Astrocyte of the hippocampus (primary cell): Measurements from ENCODE around the gene HOMER3.
"Not testable (repeated sequence)": the region's sequence is repeated elsewhere in the genome, so short reads cannot be mapped to it uniquely, and the experiment has no call there.

Source experiments
- DNase-seq: peaks from one replicate; pipeline ENCODE4 v3.0.0; 2011; ENCODE audit warnings: low read depth, low spot score

The HOMER3 gene

DNA sequence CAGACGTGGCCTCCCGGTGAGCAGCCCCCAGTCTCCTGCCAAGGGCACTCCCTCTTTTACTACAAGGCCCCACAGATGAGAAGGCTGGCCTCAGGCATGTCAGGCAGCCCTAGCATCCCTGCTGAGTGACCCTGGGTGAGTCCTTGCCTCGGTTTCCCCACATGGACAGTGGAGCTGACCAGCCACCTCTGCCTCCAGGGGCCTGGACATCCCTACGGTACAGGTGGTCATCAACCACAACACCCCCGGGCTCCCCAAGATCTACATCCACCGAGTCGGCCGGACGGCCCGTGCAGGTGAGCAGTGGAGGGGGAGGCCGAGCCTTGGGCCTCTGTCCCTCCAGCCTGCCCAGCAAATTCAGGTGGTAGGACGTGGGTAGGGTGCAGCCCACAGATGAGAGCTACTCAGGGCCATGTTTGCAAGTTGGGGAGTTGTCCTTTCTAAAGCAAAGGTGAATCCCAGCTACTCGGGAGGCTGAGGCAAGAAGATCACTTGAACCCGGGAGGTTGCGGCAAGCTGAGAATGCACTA is 16.3 kb downstream of the HOMER3 start:
- no peak for DNase-seq

DNA sequence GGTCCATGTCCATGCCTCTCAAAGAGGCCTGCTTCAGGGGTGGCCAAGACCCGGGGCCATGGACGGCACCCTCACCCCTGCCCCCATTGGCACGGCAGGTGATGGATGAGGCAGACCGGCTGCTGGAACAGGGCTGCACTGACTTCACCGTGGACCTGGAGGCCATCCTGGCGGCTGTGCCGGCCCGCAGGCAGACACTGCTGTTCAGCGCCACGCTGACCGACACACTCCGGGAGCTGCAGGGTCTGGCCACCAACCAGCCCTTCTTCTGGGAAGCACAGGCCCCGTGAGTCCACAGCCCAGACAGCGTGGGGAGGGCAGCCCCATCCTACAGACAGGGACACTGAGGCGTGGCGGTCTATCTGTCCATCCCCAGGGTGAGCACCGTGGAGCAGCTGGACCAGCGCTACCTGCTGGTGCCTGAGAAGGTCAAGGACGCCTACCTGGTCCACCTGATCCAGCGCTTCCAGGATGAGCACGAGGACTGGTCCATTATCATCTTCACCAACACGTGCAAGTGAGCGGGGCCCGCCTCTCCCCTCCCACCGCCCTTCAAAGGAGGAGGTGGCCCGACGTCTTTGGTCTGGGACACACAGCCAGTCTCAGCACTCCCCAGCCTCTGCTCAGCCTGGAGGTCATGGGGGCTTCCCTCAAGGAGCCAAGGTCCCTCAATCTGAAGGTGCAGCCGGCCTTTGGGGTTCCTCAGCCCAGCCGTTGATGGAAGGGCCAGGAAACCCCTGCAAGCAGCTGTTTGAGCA is 18.6 kb downstream of the HOMER3 start:
- DNase-seq: no peak

DNA sequence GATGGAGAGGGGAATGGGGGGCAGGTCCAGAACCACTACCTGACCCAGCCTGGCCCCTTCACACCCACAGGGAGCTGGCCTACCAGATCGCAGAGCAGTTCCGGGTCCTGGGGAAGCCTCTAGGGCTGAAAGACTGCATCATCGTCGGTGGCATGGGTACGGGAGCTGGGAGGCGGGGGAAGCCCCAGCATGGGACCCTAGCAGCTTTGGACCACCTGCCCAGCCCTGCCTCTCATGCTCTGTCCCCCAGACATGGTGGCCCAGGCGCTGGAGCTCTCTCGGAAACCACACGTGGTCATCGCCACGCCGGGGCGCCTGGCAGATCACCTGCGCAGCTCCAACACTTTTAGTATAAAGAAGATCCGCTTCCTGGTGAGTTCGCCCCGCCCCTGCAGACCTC is 19.4 kb downstream of the HOMER3 start:
- no peak for DNase-seq

DNA sequence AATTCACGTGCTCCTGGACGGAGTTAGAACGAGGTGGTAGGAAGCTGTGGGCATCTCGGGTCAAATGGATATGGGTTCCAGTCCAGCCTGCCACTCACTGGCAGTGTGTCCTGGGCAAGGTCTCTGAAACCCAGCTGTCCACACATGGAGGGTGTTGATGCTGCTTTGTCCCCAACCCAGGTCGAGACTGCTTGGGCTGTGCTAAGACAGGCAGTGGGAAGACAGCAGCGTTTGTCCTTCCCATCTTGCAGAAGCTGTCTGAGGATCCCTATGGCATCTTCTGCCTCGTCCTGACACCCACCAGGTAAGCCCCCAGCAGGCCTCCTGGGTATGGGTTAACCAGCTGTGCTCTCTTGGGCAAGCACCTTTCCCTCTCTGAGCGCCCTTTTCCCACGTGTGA is 20.6 kb downstream of the HOMER3 start:
- no peak for DNase-seq

DNA sequence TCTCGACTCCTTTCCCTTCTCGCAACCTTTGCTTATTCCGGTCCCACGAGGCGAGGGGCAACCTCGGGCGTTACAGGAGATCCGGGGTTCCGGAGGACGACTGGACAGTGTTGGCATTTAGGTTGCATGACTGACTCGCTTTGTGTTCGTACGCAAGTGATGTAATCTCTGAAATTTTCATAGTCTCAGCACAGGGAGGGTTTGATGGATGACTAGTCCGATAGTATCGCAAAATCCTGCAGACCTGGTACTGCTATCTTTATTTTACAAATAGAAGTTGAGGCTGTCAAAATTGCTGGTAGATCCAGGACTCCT is 21.2 kb downstream of the HOMER3 start:
- no peak for DNase-seq

DNA sequence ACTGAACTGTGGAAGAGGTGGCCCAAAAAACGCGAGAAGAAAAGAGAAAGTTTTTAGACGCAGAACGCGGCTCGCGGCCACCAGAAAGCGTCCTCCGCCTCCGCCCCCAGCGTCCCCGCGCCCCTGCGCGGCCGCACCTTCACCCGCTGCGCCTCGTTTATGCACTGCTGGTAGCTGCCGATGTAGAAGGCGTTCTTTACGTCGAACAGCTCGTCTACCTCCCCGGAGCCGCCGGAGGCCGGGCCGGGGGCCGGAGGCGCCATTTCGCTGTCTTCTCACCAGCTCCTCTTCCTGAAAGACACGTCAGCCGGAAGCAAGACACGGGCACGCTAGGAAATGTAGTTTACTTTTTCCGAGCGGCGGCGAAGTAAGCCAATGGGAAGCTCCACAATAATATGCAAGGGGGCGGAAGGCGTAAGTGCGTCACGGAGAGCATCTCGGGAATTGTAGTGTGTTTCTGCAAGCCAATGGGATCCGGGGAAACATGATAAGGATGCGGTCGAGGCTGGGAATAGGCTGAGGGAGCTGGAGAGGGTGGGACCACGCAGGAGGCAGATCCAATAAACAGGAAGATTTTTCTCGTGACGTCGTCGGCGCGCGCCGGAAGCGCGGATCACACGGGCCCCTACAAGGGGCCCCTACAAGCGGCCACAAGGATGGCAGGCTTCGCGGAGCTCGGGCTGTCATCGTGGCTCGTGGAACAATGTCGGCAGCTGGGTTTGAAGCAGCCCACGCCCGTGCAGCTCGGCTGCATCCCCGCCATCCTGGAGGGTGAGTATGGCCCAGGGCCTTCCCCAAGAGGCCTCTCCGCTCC is 21.7 kb downstream of the HOMER3 start, which contains the start of the genes COPE and DDX49:
Gene COPE (minus strand): TSS at position 302 of the 814 bp plus-strand sequence. CDS start 39 bp downstream, at position 263.
Gene DDX49 (plus strand): TSS at position 630 of the 814 bp plus-strand sequence. CDS start 27 bp downstream, at position 657.
- DNase-seq: peak; percentile 100

DNA sequence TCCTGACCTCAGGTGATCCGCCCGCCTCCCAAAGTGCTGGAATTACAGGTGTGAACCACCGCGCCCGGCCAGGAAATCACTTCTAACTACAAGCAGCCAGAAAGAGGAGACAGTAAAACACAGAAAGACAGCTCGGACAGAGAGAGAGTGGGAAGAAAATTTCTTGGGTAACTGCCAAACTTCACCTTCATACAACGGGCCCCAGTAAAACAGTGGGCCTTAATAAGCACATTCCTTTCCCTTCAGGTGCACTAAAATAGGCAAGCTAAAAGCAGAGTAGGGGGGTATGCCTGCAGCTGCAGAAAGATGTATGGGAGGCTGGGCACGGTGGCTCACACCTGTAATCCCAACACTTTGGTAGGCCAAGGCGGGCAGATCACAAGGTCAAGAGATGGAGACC is 23.4 kb downstream of the HOMER3 start:
- not testable (repeated sequence) for DNase-seq

DNA sequence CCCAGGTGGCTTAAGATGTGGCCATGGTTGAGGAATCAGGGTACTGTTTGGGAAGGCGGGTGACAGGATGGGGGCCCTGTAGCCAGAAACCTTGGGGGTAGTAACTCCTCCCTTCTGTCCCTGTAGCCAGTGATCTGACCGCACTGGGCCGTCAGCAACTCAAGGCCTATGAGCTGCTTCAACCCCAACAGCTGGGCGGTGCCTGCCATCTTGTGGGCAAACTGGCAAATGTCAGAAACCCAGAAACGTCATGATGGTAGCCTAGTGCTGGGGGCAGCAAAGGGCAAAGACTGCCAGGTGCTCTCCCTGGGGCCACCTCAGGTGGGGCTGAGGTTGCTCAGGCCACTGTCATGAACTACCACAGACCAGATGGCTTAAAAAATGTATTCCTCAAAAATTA is 25.4 kb downstream of the HOMER3 start:
- peak; percentile 56 for DNase-seq

DNA sequence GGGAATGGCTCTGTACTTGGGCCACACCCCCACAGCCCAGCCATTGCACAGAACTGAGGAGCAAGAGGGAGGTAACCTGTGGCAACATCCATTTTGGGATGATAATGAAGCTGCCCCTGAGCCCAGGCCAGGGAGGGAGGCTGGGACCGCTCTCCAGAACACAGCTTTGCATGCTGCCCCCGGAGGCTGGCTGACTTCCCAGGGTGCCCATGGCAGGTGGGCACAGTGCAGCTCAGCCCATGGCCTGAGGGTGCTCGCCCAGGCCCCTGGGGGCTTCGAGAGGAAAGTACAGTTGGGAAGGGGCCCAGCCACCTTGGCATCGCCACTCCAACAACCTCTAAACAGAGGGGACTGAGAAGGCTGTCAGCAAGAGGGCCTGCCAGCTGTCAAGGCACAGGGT is 27.6 kb downstream of the HOMER3 start:
- DNase-seq: no peak

DNA sequence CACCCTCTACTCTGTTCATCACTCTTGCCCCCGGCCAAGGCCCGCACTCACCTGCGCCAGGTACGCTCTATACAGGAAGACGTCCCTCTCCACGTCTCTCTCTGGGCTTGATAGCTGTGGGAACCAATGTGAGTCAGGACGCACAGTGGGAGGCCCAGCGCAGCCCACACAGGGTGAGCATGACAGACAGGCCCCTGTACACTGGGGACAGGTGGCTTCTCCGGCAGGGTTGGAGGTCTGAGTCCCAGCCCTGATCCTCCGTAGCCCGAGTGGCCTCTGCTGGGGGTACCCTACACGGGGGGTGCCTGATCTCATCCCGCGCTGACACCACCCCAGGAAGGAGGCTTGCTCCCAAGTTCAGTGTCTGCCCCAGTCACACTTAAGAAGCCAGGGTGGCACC is 28.1 kb downstream of the HOMER3 start:
- no peak for DNase-seq

DNA sequence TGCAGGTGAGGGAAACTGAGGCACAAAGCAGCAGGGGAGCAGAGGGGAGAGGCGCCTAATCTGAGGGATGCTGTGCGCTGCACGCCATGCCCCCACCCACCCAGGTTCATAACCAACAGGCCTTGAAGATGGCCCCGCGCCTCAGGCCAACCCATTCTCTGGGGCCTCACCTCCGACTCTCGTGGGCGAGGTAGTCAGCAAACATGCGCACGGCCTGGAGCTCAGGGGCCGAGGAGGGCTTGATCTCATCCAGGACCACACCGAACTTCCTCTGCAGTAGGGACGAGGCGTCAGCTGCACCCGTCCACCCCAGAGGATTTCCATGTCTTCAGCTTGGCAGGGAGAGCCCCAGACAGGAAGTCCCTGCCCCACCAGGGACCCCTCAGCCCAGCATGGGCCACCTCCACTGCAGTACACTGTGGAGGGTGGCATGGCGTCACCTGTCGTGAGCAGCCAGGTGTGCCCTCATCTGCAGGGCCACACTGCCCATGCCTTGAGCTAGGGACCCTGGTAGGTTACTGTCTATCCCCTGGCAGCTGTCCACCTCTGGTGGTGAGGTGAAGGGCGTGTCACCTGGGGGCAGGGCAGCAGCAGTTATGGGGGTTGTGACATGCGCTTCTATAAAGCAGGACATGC is 30.1 kb downstream of the HOMER3 start:
- DNase-seq: no peak

DNA sequence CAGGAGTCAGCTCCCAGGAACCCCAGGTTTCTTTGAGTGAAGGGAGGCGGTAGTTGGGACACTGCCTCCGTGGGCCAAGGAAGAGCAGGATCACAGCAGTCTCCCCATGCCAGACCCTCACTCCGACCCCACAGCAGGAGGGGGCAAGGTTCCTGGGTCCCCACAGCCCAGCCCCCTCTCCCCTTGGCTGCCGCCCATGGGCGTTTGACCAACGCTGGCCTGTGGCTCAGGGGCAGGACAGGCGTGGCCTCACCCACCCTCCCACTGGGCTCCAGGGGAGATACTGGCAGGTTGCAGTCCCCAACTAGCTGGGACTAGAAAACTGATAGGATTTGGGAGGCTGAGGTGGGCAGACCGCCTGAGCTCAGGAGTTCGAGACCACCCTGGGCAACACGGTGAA is 31.0 kb downstream of the HOMER3 start:
- DNase-seq: no peak

DNA sequence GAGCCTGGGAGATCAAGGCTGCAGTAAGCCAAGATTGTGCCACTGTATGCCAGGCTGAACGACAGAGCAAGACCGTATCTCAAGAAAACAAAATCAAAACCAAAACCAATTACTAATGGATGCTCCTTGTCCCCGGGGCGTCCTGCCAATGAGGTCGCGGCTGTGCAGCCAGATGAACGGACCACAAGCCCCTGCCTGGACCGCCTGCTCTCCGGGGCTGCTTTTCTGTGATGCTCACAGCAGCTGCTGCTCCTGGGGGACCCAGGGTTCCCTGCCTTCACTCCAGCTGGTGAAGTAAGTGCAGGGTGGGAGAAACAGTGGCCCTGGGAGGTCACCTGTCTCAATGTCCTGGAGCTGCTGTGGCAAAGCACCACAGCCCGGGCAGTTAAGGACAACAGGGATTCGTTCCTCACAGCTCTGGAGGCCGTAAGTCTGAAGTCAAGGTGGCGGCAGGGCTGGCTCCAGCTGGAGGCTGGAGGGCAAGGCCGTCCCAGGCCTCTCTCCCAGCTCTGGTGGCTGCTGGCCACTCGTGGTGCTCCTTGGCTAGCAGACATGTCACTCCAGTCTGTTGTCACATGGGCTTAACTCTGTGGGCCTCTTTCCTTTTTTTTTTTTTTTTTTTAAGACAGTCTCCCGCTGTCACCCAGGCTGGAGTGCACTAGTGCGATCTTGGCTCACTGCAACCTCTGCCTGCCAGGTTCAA is 31.9 kb downstream of the HOMER3 start:
- DNase-seq: no peak

DNA sequence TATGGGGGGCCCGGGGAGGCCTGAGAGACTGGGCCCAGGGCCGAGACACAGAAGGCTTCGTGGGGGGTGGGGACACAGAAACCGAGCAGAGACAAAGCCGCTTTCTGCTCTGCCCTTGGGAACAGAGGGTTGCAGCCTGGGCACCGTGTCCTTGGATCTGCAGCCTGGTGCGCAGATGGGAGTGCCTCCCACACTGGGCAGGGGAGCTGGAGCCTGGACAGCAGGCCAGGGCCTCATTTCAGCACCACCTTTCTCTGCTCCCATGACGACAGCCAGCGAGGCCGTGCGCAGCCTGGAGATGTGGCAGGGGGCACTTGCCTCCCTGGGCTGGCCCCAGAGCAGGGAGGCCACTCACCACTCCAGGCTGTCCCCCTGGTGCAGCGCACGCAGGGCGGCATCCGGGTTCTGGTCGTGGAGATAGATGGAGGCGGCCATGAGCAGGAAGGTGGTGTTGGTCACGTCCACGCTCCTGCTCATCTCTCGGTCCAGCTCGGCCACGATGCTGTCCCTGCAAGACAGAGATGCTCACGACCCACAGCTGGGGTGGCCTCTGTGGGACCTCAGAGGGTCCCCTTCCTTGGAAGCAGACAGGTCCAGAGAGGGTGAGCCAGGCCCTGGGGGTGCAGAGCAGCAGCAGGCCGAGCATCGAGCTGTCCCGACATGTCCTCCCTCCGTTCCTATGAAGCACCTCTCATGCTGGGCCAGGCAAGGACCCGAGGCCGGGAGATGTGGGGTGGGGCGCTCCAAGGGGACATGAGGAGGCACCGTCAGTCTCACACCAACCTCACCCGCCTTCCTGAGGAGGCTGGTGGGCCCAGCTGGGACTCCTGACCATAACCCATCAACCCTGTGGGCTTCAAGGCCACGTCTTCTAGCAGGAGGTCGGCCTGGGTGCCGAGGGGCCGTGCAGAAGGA is 34.2 kb downstream of the HOMER3 start:
- no peak for DNase-seq

DNA sequence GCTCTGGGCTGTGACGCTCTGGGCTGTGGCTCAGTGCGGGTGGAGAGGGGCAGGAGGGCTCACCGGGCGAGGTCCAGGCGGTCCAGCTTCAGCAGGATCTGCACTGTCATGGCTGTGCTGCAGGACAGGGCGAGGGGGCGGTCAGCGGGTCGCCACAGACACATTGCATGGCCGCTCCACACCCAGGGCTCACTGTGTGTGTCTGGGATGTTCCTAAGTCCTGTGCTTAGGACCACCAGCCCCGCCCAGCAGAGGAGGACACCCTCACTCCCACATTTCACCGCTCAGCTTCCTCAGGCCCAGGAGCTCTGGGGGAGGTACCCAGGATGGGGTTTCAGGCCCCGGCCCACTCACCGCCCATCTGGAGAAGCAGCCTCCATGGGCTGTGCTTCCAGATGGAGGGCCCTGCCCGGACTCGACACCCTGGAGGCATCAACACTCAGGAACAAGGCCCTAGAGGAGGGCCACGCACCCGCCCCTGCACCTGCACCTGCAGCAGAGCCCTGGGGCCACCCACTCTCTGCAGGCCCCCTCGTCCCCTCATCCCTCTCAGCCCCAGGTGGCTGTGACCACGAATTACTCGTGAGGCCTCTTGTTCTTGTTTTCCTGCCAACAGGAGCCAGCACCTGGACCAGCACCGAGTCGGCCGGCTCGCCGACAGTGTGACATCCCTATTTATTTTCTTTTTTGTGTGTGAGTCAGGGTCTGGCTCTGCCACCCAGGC is 35.3 kb downstream of the HOMER3 start:
- no peak for DNase-seq

DNA sequence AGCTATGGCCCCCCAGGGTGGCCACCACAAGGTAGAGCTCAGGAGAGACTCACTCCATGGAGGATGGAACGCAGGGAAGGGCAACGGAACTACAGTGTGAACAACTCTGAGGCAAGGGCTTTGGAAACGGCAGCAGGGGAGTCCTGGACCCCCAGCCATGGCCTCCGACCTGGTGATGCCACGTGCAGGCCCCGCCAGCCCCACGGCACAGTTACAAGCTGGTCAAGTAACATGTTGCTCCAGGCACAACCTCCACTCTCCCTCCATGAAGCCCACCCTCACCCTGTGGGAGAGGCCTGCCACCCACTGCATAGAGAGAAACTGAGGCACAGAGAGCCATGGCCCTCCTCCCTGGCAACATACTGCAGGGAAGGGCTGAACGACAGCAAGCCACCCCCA is 36.0 kb downstream of the HOMER3 start:
- DNase-seq: no peak

DNA sequence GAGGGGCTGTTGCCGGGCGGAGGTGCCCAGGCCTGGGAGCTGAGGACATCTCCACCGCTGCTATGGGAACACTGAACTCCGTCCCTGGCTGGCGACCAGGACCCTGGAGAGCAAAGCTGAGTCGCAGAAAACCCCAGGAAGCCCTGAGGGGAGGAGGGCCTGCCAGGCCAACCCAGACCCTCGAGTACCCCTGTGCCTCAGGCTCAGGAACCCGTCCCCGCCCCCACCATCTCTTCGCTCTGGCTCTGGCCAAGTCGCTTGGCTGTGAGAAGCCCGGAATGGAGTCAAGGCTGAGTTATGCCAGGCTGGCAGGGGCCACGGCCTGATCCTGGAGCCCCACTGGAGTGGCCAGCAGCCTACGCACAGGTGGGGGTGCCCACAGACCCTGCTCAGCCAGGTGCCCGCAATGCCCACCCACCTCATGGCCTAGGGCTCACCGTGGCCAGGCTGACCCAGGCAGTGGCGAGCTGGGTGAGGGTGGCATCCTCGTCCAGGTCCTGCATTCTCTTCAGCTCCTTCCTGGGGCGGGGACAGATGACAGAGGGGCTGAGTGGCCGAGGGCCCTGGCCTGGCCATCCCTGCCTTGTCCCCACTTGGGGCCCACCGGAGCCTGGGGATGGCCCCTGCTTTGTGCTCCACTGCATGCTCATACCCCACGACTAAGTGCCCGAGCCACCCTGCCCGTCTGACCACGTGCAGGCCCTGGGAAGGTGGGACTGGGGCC is 36.5 kb downstream of the HOMER3 start:
- no peak for DNase-seq

DNA sequence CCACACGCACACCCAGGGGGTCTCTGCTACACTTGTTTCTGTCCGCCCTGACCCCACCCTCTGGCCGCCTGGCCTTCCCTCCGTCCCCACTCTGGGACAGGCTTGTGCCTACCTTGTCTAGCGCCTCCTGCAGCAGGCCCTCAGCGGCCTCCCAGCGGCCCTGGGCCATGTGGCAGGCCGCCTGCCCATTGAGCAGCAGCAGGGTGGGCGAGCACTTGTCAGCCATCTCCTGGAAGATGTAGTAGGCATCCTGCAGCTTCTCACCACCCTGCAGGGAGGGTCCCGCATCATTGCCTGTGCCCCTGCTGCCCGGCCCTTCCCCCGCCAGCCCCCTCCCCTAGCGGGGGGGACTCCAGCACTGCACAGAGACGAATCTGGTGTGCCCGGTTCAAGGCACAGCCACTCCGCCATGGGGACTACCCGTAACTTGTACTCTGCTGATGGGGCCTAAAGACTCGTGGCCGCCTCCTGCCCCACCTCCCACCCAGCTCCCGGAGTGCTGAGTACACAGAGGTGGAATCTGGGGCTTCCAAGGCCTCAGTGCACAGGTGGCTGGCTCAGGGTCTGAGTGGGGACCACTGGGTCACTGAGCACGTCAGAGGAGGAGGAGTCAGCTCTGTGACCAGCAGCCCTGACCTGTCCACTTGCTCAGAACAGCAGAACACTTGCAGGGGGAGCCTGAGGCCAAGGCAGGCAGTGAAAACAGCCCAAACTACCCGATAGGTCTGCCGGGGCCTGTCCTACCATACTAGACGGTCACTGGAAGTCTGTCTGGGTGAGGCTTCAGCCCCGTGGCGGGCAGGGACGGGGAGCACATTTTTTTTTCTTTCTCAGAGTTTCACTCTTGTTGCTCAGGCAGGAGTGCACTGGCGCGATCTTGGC is 37.6 kb downstream of the HOMER3 start:
- no peak for DNase-seq
